ENCODE results near the gene SYT7.

DNA sequence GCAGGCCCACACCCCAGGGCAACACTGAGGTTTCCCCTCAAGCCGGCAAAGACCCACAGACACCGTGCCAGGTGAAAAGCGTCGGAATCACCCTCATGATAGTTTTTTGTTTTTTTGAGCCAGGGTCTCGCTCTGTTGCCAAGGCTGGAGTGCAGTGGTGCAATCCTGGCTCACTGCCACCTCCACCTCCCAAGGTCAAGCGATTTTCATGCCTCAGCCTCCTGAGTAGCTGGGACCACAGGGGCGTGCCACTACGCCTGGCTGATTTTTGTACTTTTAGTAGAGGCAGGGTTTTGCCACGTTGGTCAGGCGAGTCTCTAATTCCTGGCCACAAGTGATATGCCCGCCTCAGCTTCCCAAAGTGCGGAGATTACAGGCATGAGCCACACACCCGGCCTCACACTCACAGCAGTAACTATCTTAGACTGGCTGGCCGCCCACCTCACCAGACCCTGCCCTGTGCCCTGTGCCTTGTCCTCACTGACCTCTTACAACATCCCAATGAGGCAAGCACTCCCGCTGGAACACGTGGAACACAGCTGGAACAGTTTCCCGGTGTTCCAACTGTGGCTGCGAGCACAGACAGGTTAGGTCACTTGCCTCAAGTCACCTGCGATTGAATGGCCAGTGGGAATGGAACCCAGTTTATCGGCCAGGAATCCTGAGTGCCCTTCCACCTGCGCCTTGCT is 51.2 kb downstream of the SYT7 start:
- no peak for TF ChIP-seq YY1 (IDR thresholded peaks at IDR 0.05; ENCODE audit: insufficient read depth, insufficient read length)
- no peak for TF ChIP-seq ZNF274 (IDR thresholded peaks at IDR 0.05; ENCODE audit: low read depth, low read length)
